Neuronal stem cell (in vitro differentiated cells): ENCODE measurements around the gene FLT1.

Experiments used
- DNase-seq: peaks from one replicate; pipeline ENCODE4 v3.0.0-alpha.2; 2013; ENCODE audit warnings: low spot score
- H2AFZ ChIP-seq: one replicate; pipeline ENCODE4 v1.6.1; 2013; ENCODE audit warnings: mild to moderate bottlenecking, low read length, inconsistent platforms
- H2AK5ac ChIP-seq: 2 replicates; pipeline ENCODE4 v1.6.1; 2013; ENCODE audit warnings: low read depth, mild to moderate bottlenecking, inconsistent platforms, low read length, moderate library complexity, mixed read lengths
- H2BK120ac ChIP-seq: 2 replicates; pipeline ENCODE4 v1.6.1; 2013; ENCODE audit warnings: low read depth, mild to moderate bottlenecking, inconsistent platforms, low read length, moderate library complexity, mixed read lengths
- H2BK12ac ChIP-seq: one replicate; pipeline ENCODE4 v1.6.1; 2013; ENCODE audit warnings: low read length, inconsistent platforms
- H2BK15ac ChIP-seq: 2 replicates; pipeline ENCODE4 v1.6.1; 2013; ENCODE audit warnings: mild to moderate bottlenecking, low read length, inconsistent platforms, mixed read lengths
- H2BK5ac ChIP-seq: one replicate; pipeline ENCODE4 v1.6.1; 2013; ENCODE audit warnings: inconsistent platforms, mild to moderate bottlenecking, low read length, moderate library complexity
- H3K14ac ChIP-seq: one replicate; pipeline ENCODE4 v1.6.1; 2013; ENCODE audit warnings: low read length, inconsistent platforms
- H3K18ac ChIP-seq: 2 replicates; pipeline ENCODE4 v1.6.1; 2013; ENCODE audit warnings: low read length, inconsistent platforms
- H3K23ac ChIP-seq: 2 replicates; pipeline ENCODE4 v1.6.1; 2013; ENCODE audit warnings: low read depth, mild to moderate bottlenecking, mixed read lengths, low read length, inconsistent platforms; ENCODE audit not compliant: poor library complexity
- H3K27ac ChIP-seq: replicated peaks from 3 replicates; pipeline ENCODE4 v1.5.1; 2013; ENCODE audit warnings: low read length, inconsistent platforms
- H3K27me3 ChIP-seq, 3 experiments: 2 replicates each; pipeline ENCODE4 v1.6.1; 2013; ENCODE audit warnings: low read length in 3 of 3, mild to moderate bottlenecking in 2 of 3, inconsistent platforms in 1 of 3, low read depth in 1 of 3, mixed read lengths in 1 of 3, moderate library complexity in 1 of 3; ENCODE audit not compliant: control insufficient read depth in 3 of 3, insufficient read depth in 3 of 3
- H3K36me3 ChIP-seq, 2 donors: replicated peaks in 1 of 2; 2 replicates each; pipeline ENCODE4 v1.6.1; 2013; ENCODE audit warnings: low read length in 2 of 2; ENCODE audit not compliant: control insufficient read depth in 2 of 2, insufficient read depth in 2 of 2
- H3K4ac ChIP-seq: 2 replicates; pipeline ENCODE4 v1.6.1; 2013; ENCODE audit warnings: inconsistent platforms, mild to moderate bottlenecking, low read length, moderate library complexity
- H3K4me1 ChIP-seq, 2 donors: 1 replicate in 1 of 2; 2 replicates in 1 of 2; pipeline ENCODE4 v1.6.1; 2013; ENCODE audit warnings: low read length in 2 of 2, low read depth in 1 of 2; ENCODE audit not compliant: control insufficient read depth in 2 of 2, insufficient read depth in 1 of 2
- H3K4me2 ChIP-seq: one replicate; pipeline ENCODE4 v1.6.1; 2013; ENCODE audit warnings: mild to moderate bottlenecking, low read length, inconsistent platforms; ENCODE audit not compliant: insufficient read depth, poor library complexity, severe bottlenecking
- H3K4me3 ChIP-seq, 2 donors: 2 replicates each; pipeline ENCODE4 v1.5.1; 2013; ENCODE audit warnings: low read length in 2 of 2, mild to moderate bottlenecking in 2 of 2, inconsistent platforms in 1 of 2, moderate library complexity in 1 of 2
- H3K79me1 ChIP-seq: one replicate; pipeline ENCODE4 v1.6.1; 2013; ENCODE audit warnings: low read depth, mild to moderate bottlenecking, inconsistent platforms, low read length, moderate library complexity
- H3K9ac ChIP-seq: one replicate; pipeline ENCODE4 v1.6.1; 2013; ENCODE audit warnings: mild to moderate bottlenecking, low read depth, low read length, inconsistent platforms; ENCODE audit not compliant: poor library complexity
- H3K9me3 ChIP-seq, 2 donors: replicated peaks in 1 of 2; 2 replicates each; pipeline versions ENCODE3 to v1.6.1; 2013; ENCODE audit warnings: low read length in 2 of 2, mild to moderate bottlenecking in 2 of 2, inconsistent platforms in 1 of 2, low read depth in 1 of 2, mixed read lengths in 1 of 2, moderate library complexity in 1 of 2; ENCODE audit not compliant: control insufficient read depth in 2 of 2, insufficient read depth in 1 of 2
- H4K8ac ChIP-seq: one replicate; pipeline ENCODE4 v1.6.1; 2013; ENCODE audit warnings: low read depth, mild to moderate bottlenecking, inconsistent platforms, low read length, moderate library complexity
- H4K91ac ChIP-seq: one replicate; pipeline ENCODE4 v1.6.1; 2013; ENCODE audit warnings: low read length, low read depth, mild to moderate bottlenecking, inconsistent platforms; ENCODE audit not compliant: poor library complexity
- WGBS, 2 donors: extraction: QIAGEN DNeasy Blood & Tissue Kit; methylation state at CpG; one replicate each; pipeline ENCODE4 v1.1.7; 2013; ENCODE audit warnings: missing lambda C conversion rate in 2 of 2, mixed read lengths in 1 of 2; ENCODE audit not compliant: insufficient read length in 2 of 2, insufficient replicate concordance in 1 of 2; ENCODE audit errors: extremely low coverage in 2 of 2; 5-methylcytosine and 5-hydroxymethylcytosine counted together

Gene FLT1

DNA sequence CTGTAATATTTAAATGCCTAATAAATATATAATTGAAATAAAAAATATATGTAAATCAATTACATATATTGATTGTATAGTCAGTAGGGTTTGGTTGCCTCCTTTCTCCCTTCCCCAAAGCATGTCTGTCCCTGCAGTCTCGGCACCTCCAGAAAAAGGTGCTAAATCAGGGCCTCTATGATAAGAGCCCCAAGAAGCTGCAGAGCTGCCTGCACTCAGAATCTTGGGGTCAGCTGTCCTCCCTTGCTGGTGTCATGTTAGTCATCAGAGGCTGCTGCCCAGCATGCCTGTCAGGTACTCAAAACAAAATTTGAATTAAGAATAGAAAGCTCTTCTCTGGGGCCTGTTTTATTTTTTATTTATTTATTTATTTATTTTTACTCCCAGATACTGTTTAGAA lies 9.8 kb downstream of the FLT1 start:
- H3K4me2 ChIP-seq, result no peak overlapping the region
- no peak overlapping the region for H3K4me3 ChIP-seq
- H2BK120ac ChIP-seq, result no peak overlapping the region
- no peak overlapping the region for H2BK15ac ChIP-seq
- H2AFZ ChIP-seq, result no peak overlapping the region
- H3K36me3 ChIP-seq, result no peaks in the 10 kb centered on the region
- no peaks in the 10 kb centered on the region for H3K4me1 ChIP-seq
- no peak overlapping the region for H2BK5ac ChIP-seq
- no peaks in the 10 kb centered on the region for H3K79me1 ChIP-seq
- no peak overlapping the region for H4K8ac ChIP-seq
- no peak overlapping the region for H3K4ac ChIP-seq
- no peak overlapping the region for H2AK5ac ChIP-seq
- peaks cover 0 to 31% (median 0%) of the 10 kb centered on the region in 3 experiments for H3K27me3 ChIP-seq
- no peak overlapping the region for H3K9ac ChIP-seq
- no peak for DNase-seq
- H4K91ac ChIP-seq, result no peak overlapping the region
- H3K9me3 ChIP-seq, result no peaks in the 10 kb centered on the region
- no peak overlapping the region for H3K27ac ChIP-seq
- no peak overlapping the region for H3K14ac ChIP-seq
- no peak overlapping the region for H2BK12ac ChIP-seq
- WGBS, 2 donors, result no CpG with 5 or more reads among the region's 1 CpG
- H3K23ac ChIP-seq, result no peak overlapping the region
- H3K18ac ChIP-seq, result no peak overlapping the region

DNA sequence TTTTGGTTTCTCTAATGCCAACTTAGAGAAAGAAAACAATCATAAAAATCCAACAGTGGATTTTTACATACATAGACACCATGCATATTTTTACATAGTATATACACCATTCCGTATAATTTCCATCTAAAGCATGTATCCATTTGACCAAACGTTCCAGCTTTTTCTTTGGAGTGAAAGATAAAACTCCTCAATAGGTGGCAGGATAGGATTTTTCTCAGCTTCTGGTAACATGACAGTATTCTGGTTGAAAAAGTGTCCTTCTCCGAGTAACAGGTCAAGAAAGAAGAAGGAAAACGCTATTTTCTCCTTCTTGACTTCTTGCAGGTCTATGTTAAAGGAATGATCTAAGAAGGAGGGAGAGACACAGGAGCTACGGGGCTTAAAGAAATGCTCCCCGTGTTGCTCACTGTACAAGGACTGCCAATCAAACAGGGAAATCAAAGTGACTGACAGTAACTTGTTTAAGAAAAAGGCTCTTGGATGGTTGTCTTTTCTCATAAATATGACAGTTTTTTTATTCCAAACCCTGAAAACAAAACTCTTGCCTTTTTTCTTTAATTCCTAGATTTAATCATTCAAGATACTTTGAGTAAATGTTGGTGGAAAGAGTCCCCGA lies 11.5 kb downstream of the FLT1 start:
- Histone ChIP-seq H3K18ac (no peak overlapping the region), H2BK12ac (no peak overlapping the region), H3K79me1 (no peaks in the 10 kb centered on the region), H3K23ac (no peak overlapping the region), H2AK5ac (no peak overlapping the region), H3K4me1 (no peaks in the 10 kb centered on the region), H2AFZ (no peak overlapping the region), H2BK120ac (no peak overlapping the region), H3K9me3 (no peaks in the 10 kb centered on the region), H3K14ac (no peak overlapping the region), H2BK5ac (no peak overlapping the region), H3K4me3 (no peak overlapping the region), H3K27ac (no peak overlapping the region), H2BK15ac (no peak overlapping the region), H3K9ac (no peak overlapping the region), H3K36me3 (no peaks in the 10 kb centered on the region), H4K8ac (no peak overlapping the region), H3K27me3 (peaks cover 0 to 20% (median 0%) of the 10 kb centered on the region in 3 experiments), H4K91ac (no peak overlapping the region), H3K4ac (no peak overlapping the region), H3K4me2 (no peak overlapping the region)
- no peak for DNase-seq
- WGBS, 2 donors, result no CpG with 5 or more reads among the region's 7 CpGs

DNA sequence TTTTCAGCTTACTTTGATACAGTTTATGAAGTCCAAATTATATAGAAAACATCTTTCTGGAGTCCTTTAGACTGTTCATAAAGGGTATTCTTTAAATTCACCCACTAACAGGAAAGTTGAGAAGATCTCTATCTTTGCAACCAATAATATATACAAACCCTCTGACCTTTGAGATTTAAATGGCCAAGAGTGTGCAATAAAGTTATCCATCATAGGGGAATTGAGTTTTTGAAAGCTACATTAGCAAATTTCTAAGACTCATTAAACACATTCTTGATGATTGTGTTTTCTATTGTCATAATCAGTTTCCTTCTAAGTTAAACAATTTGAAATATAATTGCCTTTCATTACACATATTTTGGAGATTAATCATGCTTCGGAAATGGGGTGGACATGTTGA lies 15.9 kb downstream of the FLT1 start:
- WGBS, 2 donors, result no CpG with 5 or more reads among the region's 1 CpG
- Histone ChIP-seq H3K9ac (no peak overlapping the region), H3K27ac (no peak overlapping the region)

DNA sequence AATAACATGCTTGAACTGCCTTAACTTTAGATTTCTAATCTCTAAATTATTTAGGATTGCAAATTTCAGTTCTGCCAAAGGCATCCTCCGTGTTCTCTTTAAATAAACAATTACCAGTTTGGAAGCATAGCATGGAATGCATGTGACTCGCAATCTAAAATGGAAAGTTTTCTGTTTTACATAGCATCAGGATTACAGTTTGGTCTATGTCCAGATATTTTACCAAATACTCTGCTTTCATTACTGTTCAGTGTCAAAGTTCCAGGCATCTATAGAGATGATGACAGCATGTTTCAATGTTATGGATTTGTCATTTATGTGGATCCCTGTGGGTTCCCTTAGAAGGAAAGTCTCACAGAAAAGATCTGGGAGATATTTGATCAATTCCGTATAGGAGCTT lies 16.8 kb downstream of the FLT1 start:
- no peak overlapping the region for H2BK5ac ChIP-seq
- H4K8ac ChIP-seq, result no peak overlapping the region
- no peak overlapping the region for H4K91ac ChIP-seq
- no peaks in the 10 kb centered on the region for H3K9me3 ChIP-seq
- no peak overlapping the region for H2BK120ac ChIP-seq
- no peaks in the 10 kb centered on the region for H3K4me1 ChIP-seq
- H3K27me3 ChIP-seq, result peaks cover 0 to 11% (median 0%) of the 10 kb centered on the region in 3 experiments
- DNase-seq, result no peak
- H3K4me3 ChIP-seq, result no peak overlapping the region
- H3K14ac ChIP-seq, result no peak overlapping the region
- H2BK12ac ChIP-seq, result no peak overlapping the region
- H3K36me3 ChIP-seq, result no peaks in the 10 kb centered on the region
- H2AK5ac ChIP-seq, result no peak overlapping the region
- no CpG with 5 or more reads among the region's 3 CpGs for WGBS, 2 donors
- H3K9ac ChIP-seq, result no peak overlapping the region
- H3K4ac ChIP-seq, result no peak overlapping the region
- H3K23ac ChIP-seq, result no peak overlapping the region
- no peak overlapping the region for H3K27ac ChIP-seq
- H3K4me2 ChIP-seq, result no peak overlapping the region
- no peak overlapping the region for H2BK15ac ChIP-seq
- H2AFZ ChIP-seq, result no peak overlapping the region
- no peak overlapping the region for H3K18ac ChIP-seq
- no peaks in the 10 kb centered on the region for H3K79me1 ChIP-seq

More for the DNA sequence above, 15.9 kb downstream of the FLT1 start:
- Histone ChIP-seq H3K4ac (no peak overlapping the region), H4K91ac (no peak overlapping the region), H3K79me1 (no peaks in the 10 kb centered on the region), H3K36me3 (no peaks in the 10 kb centered on the region), H2BK15ac (no peak overlapping the region), H3K18ac (no peak overlapping the region), H3K14ac (no peak overlapping the region), H3K4me3 (no peak overlapping the region), H3K4me1 (no peaks in the 10 kb centered on the region), H3K27me3 (peaks cover 0 to 13% (median 0%) of the 10 kb centered on the region in 3 experiments), H3K23ac (no peak overlapping the region), H3K9me3 (no peaks in the 10 kb centered on the region), H2AFZ (no peak overlapping the region), H2BK12ac (no peak overlapping the region), H2AK5ac (no peak overlapping the region), H2BK5ac (no peak overlapping the region), H4K8ac (no peak overlapping the region), H3K4me2 (no peak overlapping the region), H2BK120ac (no peak overlapping the region)
- no peak for DNase-seq
